Measurements from ENCODE around the gene RABGAP1.

RABGAP1 gene

DNA sequence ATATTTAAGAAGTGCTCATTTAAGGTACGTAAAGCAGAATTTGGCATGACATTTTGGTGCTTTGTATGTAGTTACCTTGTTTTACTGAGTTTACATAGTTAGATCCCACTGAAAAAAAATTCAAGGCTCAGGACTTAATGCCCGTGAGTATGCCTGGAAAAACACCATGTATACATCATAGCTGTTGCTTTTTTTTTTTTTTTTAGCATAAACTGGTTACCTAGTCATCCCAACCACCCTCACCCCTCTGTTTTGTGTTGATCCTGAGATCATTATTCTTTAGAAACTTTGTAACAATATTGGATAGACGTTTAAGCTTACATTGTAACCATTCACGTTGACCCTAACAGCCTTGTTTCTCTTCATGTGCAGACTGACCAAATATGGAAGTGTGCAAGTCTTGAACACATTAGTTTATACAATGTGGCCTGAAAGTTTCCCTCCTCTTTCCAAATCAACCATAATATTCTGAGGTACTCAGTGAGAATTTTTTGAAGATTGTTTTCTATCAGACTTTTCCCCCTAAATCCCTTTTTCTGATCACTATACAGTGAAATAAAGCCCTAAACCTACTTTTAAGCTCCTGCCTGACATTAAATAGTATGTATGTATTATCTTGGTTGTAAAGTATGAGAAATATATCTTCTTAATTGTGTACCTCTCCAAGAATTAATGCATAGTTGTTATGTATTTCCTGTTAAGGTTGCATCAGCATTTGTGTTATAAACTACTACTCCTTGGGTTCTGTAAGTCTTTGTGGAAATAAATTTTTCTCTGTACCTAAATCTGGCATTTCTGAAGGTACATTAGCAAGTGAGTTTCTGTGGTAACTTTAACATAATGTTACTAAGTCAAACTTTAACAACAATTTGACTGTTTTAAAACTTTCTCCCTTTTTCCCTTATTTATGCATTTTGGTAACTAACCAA, 4.4 kb downstream of the RABGAP1 start:
- no peak for DNase-seq

DNA sequence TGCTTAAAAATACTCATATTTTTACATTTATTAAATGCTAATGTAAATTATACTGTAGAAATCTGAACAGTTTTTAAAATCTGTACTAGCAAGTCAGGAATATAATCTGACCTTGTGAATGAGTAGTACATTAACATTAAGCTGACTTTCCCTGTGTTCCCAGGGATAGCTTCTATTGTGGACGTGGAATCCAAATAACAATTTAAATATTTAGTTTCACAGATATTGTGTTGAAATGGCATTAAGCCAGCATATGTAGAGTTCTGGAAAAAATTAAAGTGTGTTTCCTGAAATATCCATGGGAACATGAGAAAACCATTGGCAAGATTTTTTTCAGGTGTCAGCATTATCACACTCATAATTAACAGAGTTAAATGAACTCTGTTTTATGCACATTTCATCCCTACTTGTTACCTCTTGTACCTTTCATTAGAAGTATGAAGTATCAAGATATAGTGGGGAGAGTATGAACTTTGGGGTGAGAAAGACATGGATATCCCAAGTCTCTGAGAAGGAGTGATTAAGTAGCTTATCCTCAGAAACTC, 5.7 kb downstream of the RABGAP1 start:
- DNase-seq, result no peak

DNA sequence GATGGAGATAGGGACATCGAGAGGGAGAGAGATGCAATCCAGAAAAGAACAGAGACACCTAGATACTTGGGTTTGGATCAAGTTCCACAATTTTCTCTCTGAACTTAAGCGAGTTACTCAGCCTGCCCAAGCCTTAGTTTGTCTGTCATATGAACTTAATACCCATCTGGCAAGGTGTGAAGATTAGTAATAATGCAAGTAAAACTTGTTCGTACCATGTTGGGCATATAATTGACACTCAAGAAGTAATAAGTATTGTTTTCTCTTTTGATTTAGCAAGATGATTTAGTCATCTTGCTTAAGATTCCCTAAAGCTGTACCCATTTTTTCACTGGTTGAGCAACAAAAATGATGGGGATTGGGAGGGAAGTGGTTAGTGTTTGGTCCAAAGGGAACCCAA, 7.5 kb downstream of the RABGAP1 start:
- no peak for DNase-seq

DNA sequence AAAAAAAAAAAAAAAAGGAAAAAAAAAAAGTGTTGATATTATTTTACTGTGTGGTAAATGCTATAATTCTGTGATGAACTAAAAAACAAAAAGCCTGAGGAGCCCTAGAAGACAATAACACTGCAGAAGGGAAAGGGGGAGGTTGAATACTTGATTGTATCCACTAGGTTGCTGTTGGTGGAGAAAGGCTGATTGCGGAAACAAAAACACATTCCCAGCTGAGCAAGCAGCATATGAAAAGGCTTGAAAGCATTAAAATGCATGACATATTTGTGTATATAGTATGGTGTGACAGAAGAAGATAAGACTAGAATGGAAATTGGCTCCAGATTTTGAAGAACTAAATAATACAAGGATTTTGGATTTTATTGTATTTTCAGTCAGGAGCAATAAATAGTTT, 8.9 kb downstream of the RABGAP1 start:
- no peak for DNase-seq

DNA sequence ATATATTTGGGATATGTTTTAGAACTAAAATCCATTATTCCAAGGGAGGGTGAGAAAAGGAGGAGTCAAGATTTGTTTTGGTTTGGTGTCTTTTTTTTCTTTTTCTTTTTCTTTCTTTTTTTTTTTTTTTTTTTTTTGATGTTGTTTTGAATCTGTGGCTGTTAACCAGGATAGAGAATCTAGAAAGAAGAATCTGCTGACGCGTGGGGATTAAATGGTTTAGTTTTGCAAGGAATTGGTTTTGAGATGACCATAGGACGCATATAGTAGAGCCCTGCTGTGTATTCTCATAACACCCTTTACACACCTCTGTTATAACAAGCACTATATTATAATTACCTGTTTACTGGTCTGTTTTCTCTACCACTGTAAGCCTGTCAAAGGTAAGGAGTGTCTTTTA, 9.4 kb downstream of the RABGAP1 start:
- DNase-seq, result no peak

DNA sequence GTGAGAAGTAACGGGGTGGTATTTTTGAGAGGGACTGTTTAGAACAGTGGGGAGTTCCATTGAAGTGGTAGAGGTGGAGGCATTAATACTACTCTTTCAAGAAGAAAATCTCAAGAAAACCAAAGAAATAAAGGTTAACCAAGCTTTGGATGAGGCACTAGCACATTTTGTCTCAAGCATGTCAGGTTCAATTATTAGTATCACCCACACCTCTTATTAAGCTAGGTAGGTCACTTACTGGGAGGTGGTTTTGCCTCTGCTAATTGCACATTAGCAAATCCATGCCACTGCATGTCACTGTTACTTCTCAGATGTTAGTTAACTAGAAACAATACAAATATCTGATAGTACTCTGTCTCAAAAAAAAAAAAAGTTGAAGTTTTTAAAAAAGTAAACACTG, 10.2 kb downstream of the RABGAP1 start:
- DNase-seq, result no peak

DNA sequence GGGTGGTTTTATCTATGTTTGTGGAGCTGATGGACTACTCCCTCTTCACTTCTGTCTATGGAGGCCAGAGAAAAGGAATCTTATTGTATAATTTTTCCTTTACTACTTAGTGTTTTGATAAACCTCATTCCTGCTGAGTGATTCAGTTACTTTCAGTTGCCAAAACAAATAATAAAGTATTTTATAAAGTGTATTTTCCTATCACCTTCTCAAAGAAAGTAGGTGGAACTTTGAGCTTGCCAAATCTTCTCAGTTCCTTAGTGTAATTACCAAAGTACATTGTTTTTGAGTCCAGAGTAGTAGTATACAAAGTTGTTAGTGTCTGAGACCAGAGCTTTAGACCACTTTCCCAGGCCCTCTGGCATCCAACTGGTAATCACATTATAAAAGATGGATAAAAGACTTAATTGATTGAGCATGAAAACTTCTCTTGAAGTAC, 13.5 kb downstream of the RABGAP1 start:
- no peak for DNase-seq

DNA sequence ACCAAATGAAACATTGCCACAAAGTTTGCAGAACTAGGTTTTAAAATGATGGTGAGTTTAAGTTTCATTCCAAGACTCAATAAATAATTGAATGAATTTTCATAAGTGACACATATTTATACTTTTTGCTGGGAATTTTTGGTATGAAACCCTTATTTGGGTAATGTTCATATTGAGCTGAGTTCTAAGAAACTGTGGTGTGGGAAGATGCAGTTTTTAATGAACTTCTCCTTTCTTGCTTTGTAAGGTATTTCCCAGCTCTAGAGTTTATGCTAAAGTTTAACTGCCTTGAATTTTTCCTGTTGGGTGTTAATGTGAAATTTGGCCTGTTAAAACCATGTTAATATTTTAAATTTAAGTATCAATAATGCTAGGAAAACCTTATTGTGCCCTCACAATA, 15.1 kb downstream of the RABGAP1 start:
- DNase-seq, result no peak

DNA sequence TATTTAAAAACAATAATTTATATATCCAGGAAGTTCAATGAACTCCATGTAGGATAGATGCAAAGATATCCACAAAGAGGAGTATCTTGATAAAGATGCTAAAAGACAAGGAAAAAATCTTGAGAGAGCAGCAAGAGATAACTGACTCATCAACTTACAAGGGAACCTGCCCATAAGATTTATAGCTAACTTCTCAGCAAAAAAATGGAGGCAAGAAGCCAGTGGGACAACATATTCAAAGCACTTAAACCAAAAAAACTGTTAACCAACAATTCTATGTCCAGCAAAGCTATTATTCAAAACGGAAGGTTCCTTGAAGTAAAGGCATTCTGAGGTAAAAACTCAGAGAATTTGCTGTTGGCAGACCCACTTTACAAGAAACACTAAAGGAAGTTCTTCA, 20.3 kb downstream of the RABGAP1 start:
- DNase-seq, result no peak

DNA sequence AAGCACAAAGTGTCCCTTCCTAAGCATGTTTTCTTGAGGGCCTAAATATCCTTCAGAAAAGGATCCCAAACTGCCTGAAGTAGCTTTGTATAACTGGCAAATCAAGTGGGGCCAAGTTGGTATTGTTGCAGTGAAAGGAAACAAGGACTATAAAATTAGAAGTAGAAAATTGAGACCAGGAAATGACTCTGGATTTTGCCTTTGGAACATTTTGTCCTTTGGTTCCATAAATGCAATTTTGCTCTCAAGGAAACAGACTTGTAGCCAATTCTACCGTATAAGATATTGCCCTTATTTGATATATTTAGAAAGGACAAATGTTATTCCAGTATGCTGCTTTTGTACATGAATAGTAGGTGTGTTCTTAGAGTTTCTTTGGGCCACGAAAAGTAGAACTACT, 34.4 kb downstream of the RABGAP1 start:
- DNase-seq, result no peak

DNA sequence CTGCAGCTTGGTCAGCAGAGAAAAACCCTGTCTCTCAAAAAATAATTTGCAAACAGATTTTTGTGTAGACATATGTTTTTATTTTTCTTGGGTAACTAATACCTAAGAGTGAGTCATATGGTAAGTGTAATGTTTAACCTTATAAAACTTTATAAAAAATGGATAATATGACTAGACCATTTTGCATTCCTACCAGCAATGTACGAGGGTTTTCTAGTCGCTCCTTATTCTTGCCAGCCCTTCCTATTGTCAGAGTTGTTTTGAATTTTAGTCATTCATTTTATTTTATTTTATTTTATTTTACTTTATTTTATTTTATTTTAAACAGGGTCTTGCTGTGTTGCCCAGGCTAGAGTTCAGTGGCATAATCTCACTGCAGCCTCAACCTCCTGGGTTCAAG, 37.8 kb downstream of the RABGAP1 start:
- no peak for DNase-seq

DNA sequence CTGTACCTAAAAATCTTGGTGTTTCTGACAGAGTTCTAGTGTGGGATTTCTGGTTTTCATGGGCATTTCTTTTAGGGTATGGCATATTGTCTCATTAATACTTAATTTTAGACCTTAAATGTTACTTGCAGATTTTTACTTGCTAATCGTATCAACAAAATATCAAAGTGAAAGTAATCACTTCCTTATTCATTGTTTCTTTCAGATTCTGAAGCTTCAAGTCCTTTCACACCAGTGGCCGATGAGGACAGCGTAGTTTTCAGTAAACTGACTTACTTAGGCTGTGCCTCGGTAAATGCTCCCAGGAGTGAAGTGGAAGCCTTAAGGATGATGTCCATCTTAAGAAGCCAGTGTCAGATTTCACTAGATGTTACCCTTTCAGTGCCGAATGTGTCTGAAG, 45.2 kb downstream of the RABGAP1 start:
- DNase-seq, result no peak

DNA sequence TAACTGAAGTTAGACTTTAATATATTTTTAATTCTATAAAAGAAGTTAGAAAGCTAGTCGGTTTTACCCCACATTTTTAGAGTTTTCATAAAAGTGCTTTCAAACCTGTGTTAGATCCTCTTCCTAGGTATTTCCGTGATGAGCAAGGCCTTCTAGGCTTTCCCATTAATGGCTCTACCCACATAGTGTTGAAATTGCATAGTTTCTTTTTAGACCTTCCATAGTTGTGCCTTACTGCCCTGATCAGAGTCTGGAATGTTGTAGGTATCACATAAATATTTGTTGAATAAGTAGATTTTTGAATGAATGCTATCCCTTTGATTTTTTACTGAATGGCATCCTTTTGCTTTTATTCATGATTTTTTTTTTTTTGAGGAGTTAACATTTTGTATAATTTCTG, 47.3 kb downstream of the RABGAP1 start:
- no peak for DNase-seq

DNA sequence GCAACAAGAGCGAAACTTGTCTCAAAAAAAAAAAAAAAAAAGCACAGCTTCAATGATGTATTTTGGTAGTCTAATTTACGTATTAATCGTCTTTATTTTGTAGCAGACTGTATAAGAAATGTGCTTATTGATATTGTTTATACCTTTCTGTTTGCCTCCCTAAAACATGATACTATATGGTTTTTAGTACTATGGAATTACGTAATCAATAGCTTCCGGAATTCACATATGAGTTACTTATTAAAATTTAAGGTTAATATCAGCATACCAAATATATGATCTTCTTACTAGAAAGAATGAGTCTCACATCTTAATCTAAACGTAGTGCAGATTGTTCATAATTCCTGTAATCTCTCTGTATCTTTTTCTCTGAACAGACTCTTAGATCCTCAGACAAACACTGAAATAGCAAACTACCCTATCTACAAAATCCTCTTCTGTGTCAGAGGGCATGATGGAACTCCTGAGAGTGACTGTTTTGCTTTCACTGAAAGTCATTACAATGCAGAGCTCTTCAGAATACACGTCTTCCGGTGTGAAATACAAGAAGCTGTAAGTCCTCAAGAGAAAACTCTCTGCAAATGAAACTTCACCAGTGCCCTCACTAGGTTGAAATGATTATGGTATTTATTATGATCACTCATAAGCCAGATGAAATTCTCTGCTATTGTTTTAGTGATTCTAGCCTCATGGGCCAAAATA, 48.3 kb downstream of the RABGAP1 start:
- no peak for DNase-seq

DNA sequence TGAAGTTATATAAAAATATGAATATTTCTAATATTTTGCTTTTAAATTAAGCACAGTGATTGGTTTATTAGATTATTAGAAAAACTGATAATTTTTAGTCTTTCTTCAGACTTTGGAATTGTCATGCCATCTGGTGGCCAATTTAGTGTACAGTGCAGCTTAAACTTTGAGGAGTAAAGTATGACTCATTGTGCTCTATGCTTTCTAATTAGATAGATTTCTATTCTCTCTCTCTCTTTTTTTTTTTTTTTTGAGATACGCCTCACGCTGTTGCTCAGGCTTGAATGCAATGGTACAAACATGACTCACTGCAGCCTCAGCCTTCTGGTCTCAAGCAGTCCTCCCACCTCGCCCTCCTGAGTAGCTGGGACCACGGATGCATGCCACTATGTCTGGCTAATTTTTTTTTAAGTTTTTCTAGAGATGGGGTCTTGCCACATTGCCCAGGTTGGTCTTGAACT, 50.6 kb downstream of the RABGAP1 start:
- no peak for DNase-seq

DNA sequence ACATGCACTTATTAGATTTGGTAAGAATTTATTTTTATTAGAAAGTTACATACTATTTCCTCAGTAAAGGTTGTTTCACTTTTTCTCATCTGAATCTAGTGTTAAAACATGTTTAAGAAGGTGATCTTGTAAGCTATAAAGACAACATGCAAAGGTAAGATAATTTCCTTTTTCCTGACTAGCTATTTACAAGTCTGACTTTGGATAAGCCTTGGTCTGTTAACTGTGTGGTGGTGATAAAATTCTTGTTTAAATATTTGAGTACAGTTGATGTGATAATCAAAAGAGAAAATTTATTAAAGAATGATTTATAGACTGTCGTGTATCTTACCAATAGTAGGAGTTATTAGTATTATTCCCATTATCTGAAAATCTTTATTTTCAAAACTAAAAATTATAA, 55.8 kb downstream of the RABGAP1 start:
- no peak for DNase-seq

DNA sequence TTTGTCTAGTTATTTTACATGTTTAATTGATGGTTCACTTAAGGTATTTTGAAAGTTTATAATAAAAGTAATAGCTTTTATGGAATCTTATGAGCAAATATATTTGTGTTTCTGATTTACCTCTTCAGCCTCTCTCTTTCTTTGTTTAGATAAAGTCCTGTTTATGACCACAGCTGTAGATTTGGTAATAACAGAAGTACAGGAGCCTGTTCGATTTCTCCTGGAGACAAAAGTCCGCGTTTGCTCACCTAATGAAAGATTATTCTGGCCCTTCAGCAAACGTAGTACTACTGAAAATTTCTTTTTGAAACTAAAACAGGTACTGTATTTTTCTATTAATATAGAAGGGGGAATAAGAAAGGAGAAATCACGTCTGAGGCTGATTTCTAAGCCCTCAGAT, 57.6 kb downstream of the RABGAP1 start:
- no peak for DNase-seq

DNA sequence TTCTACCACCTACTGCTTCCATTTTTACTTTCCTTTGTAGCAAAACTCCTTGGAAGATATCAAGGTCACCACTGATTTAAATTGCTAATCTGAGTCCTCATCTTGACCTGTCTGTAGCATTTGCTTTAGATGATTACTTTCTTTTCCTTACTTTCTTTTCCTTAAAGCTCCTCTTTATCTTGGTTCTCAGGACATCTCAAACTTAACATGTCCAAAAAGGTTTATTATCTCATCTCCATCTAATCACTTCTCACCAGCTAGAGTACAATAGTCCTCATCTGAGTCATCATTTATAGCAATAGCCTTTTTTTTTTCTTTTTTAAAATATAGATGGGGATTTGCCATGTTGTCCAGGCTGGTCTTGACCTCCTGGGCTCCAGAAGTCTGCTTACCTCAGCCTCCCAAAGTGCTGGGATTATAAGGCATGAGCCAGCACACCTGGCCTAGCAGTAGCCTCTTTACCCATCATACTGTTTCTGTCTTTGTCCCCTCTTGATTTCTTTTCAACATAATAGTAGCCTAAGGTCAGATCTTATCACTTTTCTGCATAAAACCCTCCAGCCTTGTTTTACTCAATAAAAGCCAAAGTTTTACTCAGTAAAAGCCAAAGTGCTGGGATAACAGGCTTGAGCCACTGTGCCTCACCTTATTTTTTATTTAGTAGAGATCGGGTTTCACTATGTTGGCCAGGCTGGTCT, 59.7 kb downstream of the RABGAP1 start:
- no peak for DNase-seq

DNA sequence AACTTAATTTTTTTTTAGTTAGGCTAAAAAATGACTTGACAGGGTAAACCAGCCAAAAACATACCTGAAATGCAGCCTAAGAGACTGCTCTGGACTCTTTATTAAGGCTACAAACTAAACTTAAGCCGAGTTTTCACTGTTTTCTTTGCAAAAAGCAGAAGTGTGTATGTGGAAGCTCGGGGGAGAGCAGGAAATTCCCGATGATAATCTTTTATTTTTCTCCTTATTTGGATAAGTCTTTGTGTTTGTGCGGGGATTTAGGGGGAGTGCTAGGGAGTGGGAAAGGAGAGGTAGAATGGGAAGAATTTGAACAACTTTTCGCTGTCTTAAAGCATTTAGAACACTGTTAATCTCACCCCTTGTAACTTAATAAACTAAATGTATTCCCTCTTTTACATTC, 61.9 kb downstream of the RABGAP1 start:
- no peak for DNase-seq

DNA sequence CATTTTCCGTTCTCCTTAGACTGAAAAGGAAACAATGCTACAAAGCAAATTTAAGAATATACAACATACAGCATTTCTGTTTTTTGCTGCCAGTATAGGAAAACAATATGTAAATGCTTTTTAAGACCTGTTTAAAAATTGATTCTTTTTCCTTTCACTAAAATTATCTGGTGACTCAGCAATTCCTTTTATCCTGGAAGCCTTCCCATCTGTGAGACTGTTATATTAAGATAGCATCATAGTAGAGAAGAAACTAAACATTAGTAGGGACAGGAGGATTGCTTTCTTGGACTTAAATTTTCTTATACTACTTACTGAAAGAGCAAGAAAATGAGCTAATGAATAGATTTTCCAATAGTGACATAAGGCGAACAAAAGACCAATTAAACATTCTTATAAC, 62.6 kb downstream of the RABGAP1 start:
- no peak for DNase-seq

DNA sequence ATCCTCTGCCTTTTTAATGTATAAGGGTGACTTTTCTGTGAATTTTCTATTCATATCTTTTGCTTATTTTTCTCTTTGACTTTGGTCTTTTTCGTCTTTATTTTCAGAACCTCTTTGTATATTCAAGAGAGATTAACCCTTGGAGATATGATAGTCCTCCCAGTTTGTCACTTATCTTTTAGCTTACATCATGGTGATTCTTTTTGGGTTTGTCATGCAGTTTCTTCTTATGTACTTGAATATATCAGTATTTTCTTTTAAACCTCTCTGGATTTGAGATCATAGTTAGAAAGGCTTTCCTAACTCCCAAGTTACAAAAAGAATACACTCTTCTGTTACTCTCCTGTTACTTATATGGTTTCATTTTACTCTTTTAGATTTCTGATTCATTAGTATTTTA, 65.1 kb downstream of the RABGAP1 start:
- no peak for DNase-seq

DNA sequence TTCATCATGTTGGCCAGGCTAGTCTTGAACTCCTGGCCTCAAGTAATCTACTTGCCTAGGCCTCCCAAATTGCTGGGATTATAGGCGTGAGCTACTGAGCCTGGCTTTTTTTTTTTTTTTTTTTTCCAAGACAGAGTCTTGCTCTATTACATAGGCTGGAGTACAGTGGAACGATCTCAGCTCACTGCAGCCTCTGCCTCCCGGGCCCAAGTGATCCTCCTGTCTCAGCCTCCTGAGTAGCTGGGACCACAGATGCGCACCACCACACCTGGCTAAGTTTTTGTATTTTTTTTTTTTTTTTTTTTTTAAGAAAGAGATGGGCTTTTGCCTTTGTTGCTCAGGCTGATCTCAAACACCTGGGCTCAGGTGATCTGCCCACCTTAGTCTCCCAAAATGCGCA, 66.4 kb downstream of the RABGAP1 start:
- no peak for DNase-seq

DNA sequence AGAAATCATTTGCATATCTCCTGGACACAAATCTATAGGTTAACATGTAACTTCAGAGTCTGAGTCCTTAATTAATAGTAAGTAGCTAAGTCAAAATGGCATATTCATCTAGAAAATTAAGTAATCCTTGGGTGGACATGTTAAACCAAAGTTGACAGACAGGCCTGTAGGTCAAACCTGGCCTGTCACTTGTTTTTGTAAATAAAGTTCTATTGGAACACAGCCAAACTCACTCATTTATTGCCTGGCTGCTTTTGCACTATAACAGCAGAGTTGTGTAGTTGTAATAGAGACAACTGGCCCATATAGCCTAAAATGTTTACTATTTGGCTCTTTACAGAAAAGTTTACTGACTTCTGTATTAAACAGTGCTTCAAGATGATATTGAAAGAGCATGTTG, 68.1 kb downstream of the RABGAP1 start:
- DNase-seq, result no peak

Measured in activated CD8-positive, alpha-beta memory T cell treated with anti-CD3 and anti-CD28 coated beads for 24 hours (primary cell).